ENCODE results near the gene SLC34A1.

SLC34A1 gene

DNA sequence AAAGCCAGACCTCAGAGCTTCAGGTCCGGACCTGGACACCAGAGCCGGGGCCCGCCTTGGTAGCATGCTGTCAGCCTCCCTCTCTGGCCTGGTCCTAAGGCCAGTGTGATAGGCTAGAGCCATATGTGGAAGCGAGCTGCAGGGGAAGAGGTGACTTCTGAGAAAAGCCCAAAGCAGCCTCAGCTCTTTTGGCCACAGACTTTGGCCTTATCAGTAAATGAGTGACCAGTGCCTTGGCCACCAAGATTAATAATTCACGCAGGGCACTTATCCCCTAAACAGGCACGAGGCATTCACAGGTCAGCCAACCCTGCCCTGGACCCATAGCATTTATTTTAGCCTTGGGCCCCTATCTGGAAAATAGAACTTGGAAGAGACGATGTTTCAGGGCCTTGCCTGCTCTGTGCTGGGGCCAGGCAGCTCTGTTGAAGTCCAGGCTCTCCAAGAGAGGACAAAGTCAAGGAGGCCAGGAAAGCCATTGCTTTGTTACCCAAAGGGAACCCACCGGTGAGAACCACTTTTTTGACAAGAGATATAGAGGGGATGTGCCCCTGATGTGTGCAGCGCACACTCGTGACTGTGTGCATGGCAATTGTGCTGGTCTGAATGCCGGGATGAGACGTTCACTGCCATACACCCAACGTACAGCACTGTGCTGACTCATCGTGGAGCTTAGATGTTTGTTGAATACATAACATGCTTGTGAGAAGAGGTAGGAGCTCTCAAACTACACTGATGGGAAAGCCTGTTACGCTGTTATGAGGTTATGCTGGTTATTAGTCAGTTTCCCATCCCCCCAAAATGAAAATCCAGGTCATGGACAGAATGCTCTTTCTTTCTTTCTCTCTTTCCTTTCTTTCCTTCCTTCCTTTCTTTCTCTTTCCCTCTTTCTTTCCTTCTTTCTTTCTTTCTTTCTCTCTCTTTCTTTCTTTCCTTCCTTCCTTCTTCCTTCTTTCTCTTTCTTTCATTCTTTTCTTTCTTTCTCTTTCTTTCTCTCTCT is 5.0 kb upstream of the SLC34A1 start:
- no peak for DNase-seq
- Histone ChIP-seq H3K36me3 (ENCODE audit: insufficient read depth, low read length) (no peaks in the 10 kb centered on the region), H3K4me3 (ENCODE audit: low read depth in 1 of 2, low read length in 2 of 2) (no peak overlapping the region), H3K9me3 (ENCODE audit: insufficient read depth, low read length, severe bottlenecking) (no peaks in the 10 kb centered on the region), H3K9ac (ENCODE audit: low read depth, low read length) (no peak overlapping the region), H4K20me1 (ENCODE audit: insufficient read depth, low read length) (no peaks in the 10 kb centered on the region), H3K79me2 (ENCODE audit: insufficient read depth, low read length) (no peaks in the 10 kb centered on the region), H3K27ac (ENCODE audit: low read length) (no peak overlapping the region), H3K4me2 (ENCODE audit: insufficient read depth, low read length) (no peak overlapping the region), H3K4me1 (ENCODE audit: insufficient read depth, low read length) (no peaks in the 10 kb centered on the region), H2AFZ (ENCODE audit: low read depth, low read length) (no peak overlapping the region), H3K27me3 (ENCODE audit: insufficient read depth, low read length, poor library complexity) (no peaks in the 10 kb centered on the region)
- ATAC-seq (ENCODE audit: insufficient read depth, low read depth), result 0 out of 3 replicates have a peak, but pooled peaks have one; percentile 41
- TF ChIP-seq EZH2 (IDR thresholded peaks at IDR 0.05; ENCODE audit: borderline replicate concordance, low read depth, low read length, severe bottlenecking) (no peak), CTCF (IDR thresholded peaks at IDR 0.05; ENCODE audit: borderline replicate concordance, extremely low read depth, low read length, poor library complexity, severe bottlenecking) (no peak)

DNA sequence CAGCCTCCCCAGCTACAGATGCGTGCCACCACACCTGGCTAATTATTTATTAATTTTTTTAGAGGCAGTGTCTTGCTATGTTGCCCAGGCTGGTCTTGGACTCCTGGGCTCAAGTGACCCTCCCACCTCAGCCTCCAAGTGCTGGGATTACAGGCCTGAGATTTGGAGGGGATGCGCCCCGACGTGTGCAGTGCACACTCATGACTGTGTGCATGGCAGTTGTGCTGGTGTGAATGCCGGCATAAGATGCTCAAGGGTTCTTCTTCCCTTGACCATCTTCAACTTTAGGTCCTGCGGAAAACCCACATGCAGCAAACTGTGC is 3.5 kb upstream of the SLC34A1 start:
- TF ChIP-seq EZH2 (IDR thresholded peaks at IDR 0.05; ENCODE audit: borderline replicate concordance, low read depth, low read length, severe bottlenecking) (no peak), CTCF (IDR thresholded peaks at IDR 0.05; ENCODE audit: borderline replicate concordance, extremely low read depth, low read length, poor library complexity, severe bottlenecking) (no peak)
- no peaks in the 10 kb centered on the region for H3K36me3 ChIP-seq (ENCODE audit: insufficient read depth, low read length)
- ATAC-seq (ENCODE audit: insufficient read depth, low read depth) (no peak), DNase-seq (no peak)
- no peak overlapping the region for H2AFZ ChIP-seq (ENCODE audit: low read depth, low read length)
- no peak overlapping the region for H3K9ac ChIP-seq (ENCODE audit: low read depth, low read length)
- no peak overlapping the region for H3K4me3 ChIP-seq (ENCODE audit: low read depth in 1 of 2, low read length in 2 of 2)
- no peaks in the 10 kb centered on the region for H3K79me2 ChIP-seq (ENCODE audit: insufficient read depth, low read length)
- H3K9me3 ChIP-seq (ENCODE audit: insufficient read depth, low read length, severe bottlenecking), result no peaks in the 10 kb centered on the region
- H4K20me1 ChIP-seq (ENCODE audit: insufficient read depth, low read length), result no peaks in the 10 kb centered on the region
- H3K27me3 ChIP-seq (ENCODE audit: insufficient read depth, low read length, poor library complexity), result no peaks in the 10 kb centered on the region
- H3K27ac ChIP-seq (ENCODE audit: low read length), result no peak overlapping the region
- no peaks in the 10 kb centered on the region for H3K4me1 ChIP-seq (ENCODE audit: insufficient read depth, low read length)
- H3K4me2 ChIP-seq (ENCODE audit: insufficient read depth, low read length), result no peak overlapping the region

GRCh38 chr5:177382423-177383029 is 1.7 kb upstream of the SLC34A1 start:
- H3K9ac ChIP-seq (ENCODE audit: low read depth, low read length), result no peak overlapping the region
- no peaks in the 10 kb centered on the region for H4K20me1 ChIP-seq (ENCODE audit: insufficient read depth, low read length)
- H3K27me3 ChIP-seq (ENCODE audit: insufficient read depth, low read length, poor library complexity), result no peaks in the 10 kb centered on the region
- no peaks in the 10 kb centered on the region for H3K9me3 ChIP-seq (ENCODE audit: insufficient read depth, low read length, severe bottlenecking)
- ATAC-seq (ENCODE audit: insufficient read depth, low read depth) (peak; percentile 58), DNase-seq (peak; percentile 25)
- no peaks in the 10 kb centered on the region for H3K4me1 ChIP-seq (ENCODE audit: insufficient read depth, low read length)
- H3K36me3 ChIP-seq (ENCODE audit: insufficient read depth, low read length), result no peaks in the 10 kb centered on the region
- no peak overlapping the region for H3K27ac ChIP-seq (ENCODE audit: low read length)
- no peak overlapping the region for H3K4me3 ChIP-seq (ENCODE audit: low read depth in 1 of 2, low read length in 2 of 2)
- H2AFZ ChIP-seq (ENCODE audit: low read depth, low read length), result no peak overlapping the region
- H3K79me2 ChIP-seq (ENCODE audit: insufficient read depth, low read length), result no peaks in the 10 kb centered on the region
- TF ChIP-seq EZH2 (IDR thresholded peaks at IDR 0.05; ENCODE audit: borderline replicate concordance, low read depth, low read length, severe bottlenecking), result no peak
- peak; percentile 58 for TF ChIP-seq CTCF (IDR thresholded peaks at IDR 0.05; ENCODE audit: borderline replicate concordance, extremely low read depth, low read length, poor library complexity, severe bottlenecking)
- no peak overlapping the region for H3K4me2 ChIP-seq (ENCODE audit: insufficient read depth, low read length)

All from DND-41 (cell line).